ENCODE data around the gene GNG2.

GRCh38 chr14:51950007-51950406, 89.6 kb downstream of the GNG2 start:
- TF ChIP-seq CTCF (IDR thresholded peaks at IDR 0.05; ENCODE audit: poor library complexity) (no peak), EZH2 (IDR thresholded peaks at IDR 0.05; ENCODE audit: borderline replicate concordance) (no peak)

All from hepatocyte (in vitro differentiated cells).